GM18517 (cell line): ENCODE results near the gene SNX10.

Experiments used
- ATAC-seq: cut with Tn5 transposase; IDR thresholded peaks from one replicate; pipeline ENCODE4 v1.9.1; 2021; ENCODE audit warnings: mild to moderate bottlenecking, moderate library complexity; ENCODE audit not compliant: unreplicated experiment

SNX10 gene

DNA sequence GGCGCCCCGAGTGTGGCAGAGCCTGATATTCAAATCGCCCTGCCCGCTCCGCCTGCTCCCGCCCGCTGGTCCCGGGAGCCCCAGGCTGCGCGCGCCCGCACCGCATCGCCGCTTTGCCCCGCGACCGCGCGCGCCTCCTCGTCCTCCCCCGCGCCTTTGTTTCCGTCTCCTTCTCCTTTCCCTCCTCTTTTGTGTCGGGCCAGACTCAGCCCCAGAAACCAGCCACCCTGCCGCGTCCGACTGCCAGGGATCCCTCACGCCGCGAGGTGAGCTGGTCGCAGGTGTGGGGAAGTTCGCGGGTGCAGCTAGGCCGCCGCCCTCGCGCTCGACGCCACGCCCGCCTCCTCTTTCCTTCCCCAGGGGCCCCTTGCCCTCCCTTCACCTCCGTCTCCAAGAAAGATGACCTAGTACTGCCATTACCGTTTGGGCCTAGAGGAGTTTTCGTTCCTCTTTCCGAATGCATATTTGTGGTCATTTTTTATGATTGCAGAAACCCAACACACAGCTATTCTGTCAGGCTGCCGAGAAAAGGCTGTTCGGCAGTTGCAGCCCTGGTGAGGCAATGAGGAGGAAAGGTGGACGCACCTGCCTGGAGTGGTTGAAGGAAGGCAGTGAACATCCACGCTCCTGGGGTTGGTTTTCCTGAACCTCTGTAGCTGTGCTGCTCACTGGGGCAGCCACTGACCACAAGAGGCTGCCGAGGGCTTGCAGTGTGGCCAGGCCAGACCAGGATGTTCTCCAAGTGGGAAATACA lies 107.3 kb downstream of the SNX10 start:
- ATAC-seq, result peak; percentile 90

DNA sequence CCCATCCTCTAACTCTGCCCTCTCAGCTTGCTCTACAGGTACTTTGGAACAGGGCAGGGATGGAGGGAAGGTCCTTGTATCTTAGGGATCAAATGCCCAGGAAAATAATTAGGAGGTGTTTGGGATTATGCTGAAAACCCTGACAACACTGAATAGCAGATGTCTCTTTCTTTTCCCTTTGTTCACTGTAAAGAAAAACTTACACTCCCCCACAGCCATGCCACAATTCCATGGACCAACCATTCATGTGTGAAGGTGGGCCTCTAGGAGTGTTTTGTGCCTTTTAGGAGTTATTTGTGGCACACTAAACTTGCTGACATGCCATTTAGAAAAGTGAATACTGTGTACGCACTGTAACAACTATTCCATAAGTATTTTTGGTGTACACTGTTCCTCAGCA lies 108.1 kb downstream of the SNX10 start:
- no peak for ATAC-seq

DNA sequence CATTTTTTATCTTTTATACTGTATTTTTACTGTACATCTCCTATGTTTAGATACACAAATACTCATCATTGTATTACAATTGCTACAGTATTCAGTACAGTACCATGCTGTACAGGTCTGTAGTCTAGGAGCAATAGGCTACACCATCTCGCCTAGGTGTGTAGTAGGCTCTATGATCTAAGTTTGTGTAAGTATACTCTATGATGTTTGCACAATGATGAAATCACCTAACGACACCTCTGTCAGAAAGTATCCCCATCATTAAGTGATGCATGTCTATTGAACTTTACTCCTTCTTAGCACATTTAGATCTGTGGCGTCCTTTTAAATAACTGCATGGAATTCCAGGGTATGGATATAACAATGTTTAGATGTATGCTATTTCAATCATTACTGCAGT lies 112.0 kb downstream of the SNX10 start:
- ATAC-seq, result no peak

DNA sequence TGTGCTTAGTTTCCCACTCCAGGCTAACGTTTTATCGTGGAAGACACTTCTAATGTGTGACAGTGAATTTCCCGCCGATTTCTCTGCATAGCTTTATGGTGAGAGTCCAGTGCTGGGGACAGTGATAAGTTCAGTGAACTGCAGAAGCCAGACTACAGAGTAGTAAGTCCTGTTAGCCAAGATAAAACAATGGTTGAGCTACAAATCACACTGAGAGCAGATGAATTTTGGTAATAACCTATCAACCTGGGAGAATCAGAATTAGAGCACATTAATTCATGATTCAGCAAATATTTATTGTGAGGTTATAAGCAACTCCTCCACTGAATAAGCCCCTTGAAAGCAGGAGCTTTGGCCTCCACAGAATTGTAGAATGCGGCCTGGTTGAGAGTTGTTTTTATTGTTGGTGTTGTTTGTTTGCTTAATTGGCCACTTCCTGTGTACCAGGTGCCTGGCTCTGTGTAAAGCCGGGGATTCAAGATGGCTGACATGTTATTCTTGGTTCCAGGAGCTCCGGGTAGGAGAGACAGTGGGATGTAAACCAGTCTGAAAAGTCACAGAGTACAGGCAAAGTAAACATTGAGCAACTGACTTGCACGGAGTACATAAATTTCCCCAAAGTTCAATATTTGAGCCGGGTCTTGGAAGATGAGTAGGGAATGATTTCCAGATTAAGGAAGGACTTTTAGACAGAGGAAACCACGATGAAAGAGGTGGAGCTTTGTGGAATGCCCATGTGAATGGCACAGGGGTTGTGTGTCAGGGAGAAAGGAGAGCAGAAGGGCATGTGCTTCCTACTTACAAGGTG lies 112.7 kb downstream of the SNX10 start:
- no peak for ATAC-seq

DNA sequence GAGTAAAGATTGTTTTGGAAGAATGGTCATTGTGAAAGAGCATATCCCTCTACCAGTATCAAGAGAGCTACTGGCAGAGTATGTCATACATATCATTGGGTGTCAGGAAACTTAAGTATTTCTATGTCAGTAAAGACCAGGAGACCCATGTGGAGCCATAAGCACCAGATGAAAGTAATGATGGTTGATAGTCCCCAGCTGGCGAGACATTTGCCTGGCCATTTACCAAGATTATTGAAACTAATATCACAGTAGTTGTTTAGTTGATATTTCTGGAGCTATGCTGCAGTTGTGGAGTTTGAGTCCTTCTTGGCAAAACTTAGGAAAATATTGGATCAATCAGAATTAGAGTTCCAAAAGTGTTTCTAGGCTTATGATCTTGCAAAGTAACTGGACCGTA lies 114.8 kb downstream of the SNX10 start:
- no peak for ATAC-seq

DNA sequence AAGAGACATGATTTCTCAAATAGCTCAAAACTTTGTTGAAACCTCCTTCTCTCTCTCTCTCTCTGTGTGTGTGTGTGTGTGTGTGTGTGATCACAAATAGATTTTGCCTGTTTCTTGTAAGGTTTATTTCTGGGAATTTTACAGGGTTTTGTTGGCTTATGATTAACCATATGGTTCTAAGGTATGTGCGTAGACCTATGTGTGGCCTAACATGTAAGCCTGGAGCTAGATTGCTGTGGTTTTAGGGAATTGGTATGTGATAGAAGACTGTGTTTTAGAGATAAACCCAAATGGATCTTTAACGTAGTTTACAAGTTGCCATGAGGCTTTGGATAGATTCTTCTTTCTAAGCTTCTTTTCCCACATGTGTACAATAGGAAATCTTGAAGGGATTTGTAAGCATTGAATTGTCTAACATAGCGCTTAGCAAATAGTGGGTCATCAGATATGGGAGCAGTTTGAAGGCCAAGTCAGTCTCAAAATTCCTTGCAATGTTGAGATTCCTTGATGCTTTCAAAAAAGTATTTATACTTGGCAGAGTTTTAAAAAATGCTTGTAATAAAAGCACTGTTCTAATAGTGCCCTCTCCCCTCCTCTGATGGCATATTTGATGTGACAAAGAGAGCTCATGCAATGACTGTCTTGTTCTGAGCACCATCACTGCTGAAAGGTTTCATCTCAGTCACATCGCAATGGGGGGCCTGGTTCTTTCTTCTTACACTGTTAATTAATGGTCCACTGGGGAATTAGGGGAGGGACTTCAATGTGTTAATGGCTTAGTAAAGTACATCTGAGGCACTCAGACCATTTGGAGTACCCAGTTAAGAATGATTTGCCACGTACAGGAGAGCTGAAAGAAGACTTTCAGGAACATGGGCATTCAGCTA lies 118.2 kb downstream of the SNX10 start:
- ATAC-seq, result no peak

DNA sequence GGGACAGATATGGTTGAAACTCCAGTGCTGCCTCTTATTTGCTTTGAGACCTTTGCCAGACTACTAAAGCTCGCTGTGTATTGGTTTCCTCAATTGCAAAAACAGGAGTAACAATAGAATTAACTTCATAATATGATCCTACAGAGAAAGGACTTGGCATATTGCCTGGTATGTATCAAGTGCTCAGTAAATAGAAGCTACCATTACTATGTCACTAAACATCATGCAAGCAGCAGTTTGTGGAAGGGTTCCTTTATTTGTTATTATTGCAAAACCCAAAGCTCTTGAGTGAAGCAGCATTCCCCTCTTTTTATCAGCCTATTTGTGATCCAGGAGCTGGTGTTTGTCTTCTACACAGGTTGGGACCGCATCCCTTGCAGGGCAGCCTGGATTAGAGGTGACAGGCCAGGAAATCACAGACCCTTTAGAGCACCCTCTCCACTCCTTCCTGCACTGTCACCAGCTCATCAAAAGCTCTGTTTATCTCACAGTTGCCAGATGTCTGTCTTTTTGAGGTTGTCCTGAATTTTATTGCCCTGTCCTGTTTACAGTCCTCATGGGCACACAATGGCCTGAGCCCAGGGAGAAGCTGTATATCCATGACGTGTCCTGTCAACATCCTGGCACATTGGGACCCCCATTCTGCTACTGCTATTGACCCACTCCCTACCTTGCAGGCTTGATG lies 121.5 kb downstream of the SNX10 start:
- ATAC-seq, result no peak

DNA sequence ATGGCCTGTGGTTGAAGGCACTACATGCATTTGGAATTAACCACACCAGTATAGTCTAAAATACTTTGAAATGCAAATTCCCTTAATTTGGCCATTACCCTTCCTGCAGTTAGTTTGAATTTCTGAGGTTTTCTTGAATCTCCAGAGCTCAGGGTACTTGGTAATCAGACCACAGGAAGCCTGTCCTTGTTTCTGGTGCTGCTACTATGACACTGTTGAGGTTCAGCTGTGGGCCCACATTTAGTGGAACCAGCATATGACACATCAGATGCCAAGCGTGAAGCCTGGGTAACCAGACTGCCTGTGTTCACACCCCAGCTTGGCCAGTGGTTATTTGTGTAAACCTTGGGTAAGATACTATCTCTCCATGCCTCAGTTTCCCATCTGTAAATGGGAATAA lies 124.3 kb downstream of the SNX10 start:
- ATAC-seq, result no peak

DNA sequence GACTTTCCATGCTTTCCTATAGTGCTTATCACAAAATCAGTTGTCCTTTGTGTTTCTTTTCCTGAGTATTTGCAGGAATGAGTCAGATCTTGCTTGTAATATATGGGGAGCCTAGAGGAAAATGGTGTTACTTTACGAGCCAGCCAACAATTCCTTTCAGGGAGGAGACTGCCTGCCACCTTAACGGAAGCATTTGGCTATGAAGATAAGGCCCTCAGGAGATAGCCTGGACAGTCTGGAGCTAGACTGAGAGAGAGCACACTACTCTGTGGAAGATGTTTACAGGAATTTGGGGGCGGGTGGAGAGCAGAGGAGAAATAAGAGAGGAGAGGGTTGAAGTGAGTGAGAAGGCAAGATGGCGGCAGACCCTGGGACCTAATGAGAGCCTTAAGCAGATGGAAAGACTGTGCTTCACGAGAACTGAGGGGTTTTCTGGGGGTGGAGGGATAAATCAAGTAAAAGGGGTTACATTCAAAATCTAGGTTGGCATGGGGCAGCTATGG lies 126.3 kb downstream of the SNX10 start:
- no peak for ATAC-seq

DNA sequence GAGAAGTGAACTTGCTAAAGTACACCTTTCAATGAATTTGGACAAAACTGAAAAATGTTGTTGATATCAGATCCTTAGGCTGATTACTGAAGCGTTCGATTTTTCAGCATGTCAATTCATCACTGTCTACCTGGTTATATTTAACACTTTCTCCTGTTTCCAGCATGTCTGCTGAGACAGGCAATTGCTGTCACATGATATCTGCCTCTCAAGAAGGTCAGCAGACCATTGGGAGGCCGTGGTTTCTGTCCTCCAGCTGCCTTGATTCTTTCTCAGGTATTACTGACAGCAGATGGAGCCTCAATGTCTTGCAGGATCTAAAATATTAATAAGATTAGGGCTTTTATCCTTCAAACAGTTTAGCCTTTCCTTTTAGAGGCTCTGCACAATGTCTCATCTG lies 127.5 kb downstream of the SNX10 start:
- ATAC-seq, result no peak

DNA sequence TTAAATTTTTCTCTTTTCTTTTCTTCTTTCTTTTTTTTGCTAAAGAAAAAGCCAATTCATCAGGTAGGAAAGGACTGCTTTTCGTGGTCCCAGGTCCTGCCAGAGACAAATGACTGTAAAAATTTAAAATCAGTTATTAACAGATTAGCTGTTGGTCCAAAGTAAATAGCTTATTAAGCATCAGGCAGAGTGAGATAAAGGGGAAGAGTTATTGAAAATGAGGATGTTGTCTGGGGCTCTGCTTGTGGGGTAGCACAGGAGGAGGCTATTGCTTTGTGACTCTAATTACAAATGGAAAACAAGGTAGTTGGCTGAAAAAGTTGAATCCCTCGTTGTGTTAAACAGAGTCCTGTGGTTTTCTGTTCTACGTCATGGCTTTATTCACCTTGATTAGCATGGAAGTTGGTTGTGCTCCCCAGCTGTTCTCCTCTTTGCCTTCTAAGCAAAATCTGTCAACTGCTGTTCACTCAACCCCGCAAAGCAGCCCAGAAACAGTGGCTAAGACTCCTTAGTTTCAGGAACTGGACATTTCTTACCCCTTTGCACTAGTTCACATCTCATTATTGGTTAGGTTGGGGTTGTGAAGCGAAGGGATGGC lies 128.9 kb downstream of the SNX10 start:
- no peak for ATAC-seq

DNA sequence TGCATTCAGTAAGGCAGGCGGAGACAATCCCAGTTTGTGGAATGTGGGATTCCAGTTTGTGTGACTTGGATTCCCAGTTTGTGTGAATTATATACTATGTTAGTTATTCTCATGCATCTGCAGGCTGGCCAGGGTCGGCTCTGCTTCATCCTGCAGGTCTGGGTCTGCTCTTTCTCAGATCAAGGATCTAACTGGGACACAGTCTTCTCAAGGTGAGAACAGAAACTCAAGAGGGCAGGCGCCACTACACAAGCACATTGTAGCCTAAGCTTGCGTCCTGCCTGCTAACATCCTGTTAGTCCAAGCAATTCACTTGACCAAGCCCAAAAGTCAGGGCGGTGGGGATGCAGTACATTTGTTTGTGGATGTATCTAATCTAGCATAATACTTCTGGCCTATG lies 131.1 kb downstream of the SNX10 start:
- no peak for ATAC-seq

DNA sequence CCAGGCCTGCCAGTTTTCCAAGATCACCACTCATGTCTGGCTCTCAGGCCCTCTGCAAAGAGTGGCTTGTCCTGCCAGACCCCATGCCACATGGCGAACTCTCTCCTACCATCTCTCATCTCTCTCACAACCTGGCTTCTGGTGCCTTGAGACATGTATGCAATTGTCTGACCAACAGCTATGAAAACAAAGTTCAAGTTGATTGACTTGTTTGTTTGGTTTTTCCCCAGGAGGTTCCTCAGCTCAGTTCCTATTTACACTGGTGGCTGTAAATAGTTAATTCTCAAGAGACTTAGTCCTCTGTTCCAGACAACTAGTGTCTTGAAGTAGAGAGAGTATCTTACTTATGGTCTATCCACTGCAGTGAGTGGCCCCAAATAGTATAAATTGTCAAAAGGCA lies 131.8 kb downstream of the SNX10 start:
- no peak for ATAC-seq
